Measurements from ENCODE around the gene CBFA2T2. TPM values are rescaled to one million over a fixed set of nuclear protein-coding genes. Genes with fewer than 3 reads are reported as not detected.
"Not testable (repeated sequence)": the region's sequence is repeated elsewhere in the genome, so short reads cannot be mapped to it uniquely, and the experiment has no call there.

CBFA2T2 gene
- total and polyA plus RNA-seq, 4 experiments from 2014 or later, result 16.5 to 43.4 (median 33.6) TPM

DNA sequence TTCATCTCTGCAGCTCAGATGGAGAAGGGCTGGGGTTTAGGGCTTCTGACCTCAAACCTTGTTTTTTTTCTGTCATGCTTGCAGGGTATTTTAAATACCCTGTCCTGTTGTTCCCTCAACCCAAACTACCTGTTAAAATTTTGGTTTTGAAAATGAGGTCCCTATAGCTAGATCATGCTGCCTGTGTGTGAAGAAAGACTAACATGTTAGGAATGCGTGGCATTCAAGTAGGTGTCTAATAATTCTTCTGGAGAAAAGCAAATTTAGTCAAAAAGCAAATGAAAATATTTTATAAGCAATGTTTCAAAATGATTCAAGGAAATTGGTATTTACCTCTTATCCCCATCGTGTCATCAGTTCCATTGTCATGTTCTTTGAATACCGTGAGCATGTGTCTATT, 95.1 kb downstream of the CBFA2T2 start:
- Histone ChIP-seq H3K9me3 (ENCODE audit: control insufficient read depth in 1 of 2, low read length in 2 of 2) (no peaks in the 10 kb centered on the region), H3K27me3 (ENCODE audit: insufficient read depth, low read length) (no peaks in the 10 kb centered on the region), H3K4me1 (ENCODE audit: insufficient read depth, low read length) (no peaks in the 10 kb centered on the region), H3K27ac (ENCODE audit: low read depth, low read length) (no peak overlapping the region), H3K4me3 (ENCODE audit: low read length in 2 of 2) (no peak overlapping the region), H3K36me3 (ENCODE audit: insufficient read depth, low read length) (no peaks in the 10 kb centered on the region)
- Mint-ChIP-seq H3K27me3 (no peaks in the 10 kb centered on the region), H3K36me3 (peaks cover 2 to 6% of the 10 kb centered on the region in 2 donors), H3K9me3 (no peaks in the 10 kb centered on the region), H3K4me1 (peaks cover 5 to 12% (median 9%) of the 10 kb centered on the region in 4 donors), H3K4me3 (no peak overlapping the region), H3K27ac (no peak overlapping the region)
- ChIA-PET POLR2A (ENCODE audit: partially characterized antibody) (no interaction called here), CTCF (ENCODE audit: partially characterized antibody) (interaction anchor here (1.5 kb wide), 1 partner anchor 11 kb away, joined by 4 read pairs; no protein-coding TSS in a partner anchor)
- intact Hi-C loops (cut with micrococcal nuclease), result no loop called here
- DNase-seq, result no peak

DNA sequence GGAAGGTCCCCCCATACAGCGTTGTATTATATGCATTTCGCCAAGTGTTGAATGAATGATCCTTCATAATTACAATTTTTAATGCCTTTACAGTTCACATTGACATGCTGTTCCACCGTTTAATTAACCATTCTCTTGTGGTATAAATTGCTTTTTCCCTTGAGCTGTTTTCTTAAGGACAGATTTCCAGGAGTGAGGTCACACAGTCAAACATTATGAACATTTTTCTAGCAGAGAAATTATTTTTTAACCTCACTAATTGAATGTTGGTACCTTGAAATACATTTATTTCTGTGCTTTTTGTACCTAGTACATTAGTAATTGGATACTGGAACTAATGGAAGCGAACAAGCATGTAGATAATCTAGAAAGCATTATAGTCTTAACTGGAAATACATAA, 95.5 kb downstream of the CBFA2T2 start:
- Histone ChIP-seq H3K27me3 (ENCODE audit: insufficient read depth, low read length) (no peaks in the 10 kb centered on the region), H3K4me1 (ENCODE audit: insufficient read depth, low read length) (no peaks in the 10 kb centered on the region), H3K9me3 (ENCODE audit: control insufficient read depth in 1 of 2, low read length in 2 of 2) (no peaks in the 10 kb centered on the region), H3K4me3 (ENCODE audit: low read length in 2 of 2) (no peak overlapping the region), H3K36me3 (ENCODE audit: insufficient read depth, low read length) (no peaks in the 10 kb centered on the region), H3K27ac (ENCODE audit: low read depth, low read length) (no peak overlapping the region)
- H3K4me3 Mint-ChIP-seq, result no peak overlapping the region
- DNase-seq, result no peak
- no peaks in the 10 kb centered on the region for H3K27me3 Mint-ChIP-seq
- peaks cover 6 to 14% (median 9%) of the 10 kb centered on the region in 4 donors for H3K4me1 Mint-ChIP-seq
- intact Hi-C loops (cut with micrococcal nuclease), result no loop called here
- peaks cover 2 to 6% of the 10 kb centered on the region in 2 donors for H3K36me3 Mint-ChIP-seq
- ChIA-PET POLR2A (ENCODE audit: partially characterized antibody) (no interaction called here), CTCF (ENCODE audit: partially characterized antibody) (no interaction called here)
- H3K27ac Mint-ChIP-seq, result no peak overlapping the region
- H3K9me3 Mint-ChIP-seq, result no peaks in the 10 kb centered on the region

- Histone ChIP-seq H3K27ac (ENCODE audit: low read depth, low read length) (no peak overlapping the region), H3K27me3 (ENCODE audit: insufficient read depth, low read length) (no peaks in the 10 kb centered on the region), H3K9me3 (ENCODE audit: control insufficient read depth in 1 of 2, low read length in 2 of 2) (no peaks in the 10 kb centered on the region), H3K4me1 (ENCODE audit: insufficient read depth, low read length) (no peaks in the 10 kb centered on the region), H3K4me3 (ENCODE audit: low read length in 2 of 2) (no peak overlapping the region), H3K36me3 (ENCODE audit: insufficient read depth, low read length) (no peaks in the 10 kb centered on the region)
- DNase-seq, result no peak
- peaks cover 0 to 4% of the 10 kb centered on the region in 2 donors for H3K36me3 Mint-ChIP-seq
- peaks cover 6 to 16% (median 15%) of the 10 kb centered on the region in 4 donors for H3K4me1 Mint-ChIP-seq
- H3K9me3 Mint-ChIP-seq, result no peaks in the 10 kb centered on the region
- CTCF ChIA-PET (ENCODE audit: partially characterized antibody), result interaction anchor here (1.0 to 1.9 kb wide), 4 partner anchors 17 to 100 kb away, joined by 3 to 6 read pairs (median 3); no protein-coding TSS in a partner anchor
- peak overlapping the region in 1 of 7 donors; percentile 12 for H3K27ac Mint-ChIP-seq
- H3K27me3 Mint-ChIP-seq, result no peaks in the 10 kb centered on the region
- no peak overlapping the region for H3K4me3 Mint-ChIP-seq
- POLR2A ChIA-PET (ENCODE audit: partially characterized antibody), result interaction anchor here (0.6 kb wide), 1 partner anchor 145 kb away, joined by 3 read pairs; no protein-coding TSS in a partner anchor
- intact Hi-C loops (cut with micrococcal nuclease), result no loop called here
Measured at GRCh38 chr20:33589059-33589458, 99.2 kb downstream of the CBFA2T2 start.

GRCh38 chr20:33591901-33592300, 102.0 kb downstream of the CBFA2T2 start:
- POLR2A ChIA-PET (ENCODE audit: partially characterized antibody); H3K36me3 ChIP-seq (ENCODE audit: insufficient read depth, low read length); intact Hi-C loops (cut with micrococcal nuclease); CTCF ChIA-PET (ENCODE audit: partially characterized antibody); H3K4me1 ChIP-seq (ENCODE audit: insufficient read depth, low read length); H3K27me3 Mint-ChIP-seq; H3K27ac ChIP-seq (ENCODE audit: low read depth, low read length); H3K27me3 ChIP-seq (ENCODE audit: insufficient read depth, low read length); H3K9me3 ChIP-seq (ENCODE audit: control insufficient read depth in 1 of 2, low read length in 2 of 2); H3K36me3 Mint-ChIP-seq; H3K9me3 Mint-ChIP-seq; H3K4me3 ChIP-seq (ENCODE audit: low read length in 2 of 2): not testable (repeated sequence)
- H3K4me3 Mint-ChIP-seq, result peak overlapping the region in 4 of 8 donors; percentile 10 to 56 (median 34)
- H3K4me1 Mint-ChIP-seq, result peaks cover 8 to 16% (median 13%) of the 10 kb centered on the region in 4 donors
- peak; percentile 8 to 75 (median 21) for DNase-seq
- peak overlapping the region in 6 of 7 donors; percentile 2 to 79 (median 56) for H3K27ac Mint-ChIP-seq

- intact Hi-C loops (cut with micrococcal nuclease), result no loop called here
- no peak overlapping the region for H3K27ac Mint-ChIP-seq
- H3K4me1 Mint-ChIP-seq, result peaks cover 7 to 16% (median 12%) of the 10 kb centered on the region in 4 donors
- no peak overlapping the region for H3K4me3 ChIP-seq (ENCODE audit: low read length in 2 of 2)
- H3K27ac ChIP-seq (ENCODE audit: low read depth, low read length), result no peak overlapping the region
- no peaks in the 10 kb centered on the region for H3K4me1 ChIP-seq (ENCODE audit: insufficient read depth, low read length)
- no peak overlapping the region for H3K4me3 Mint-ChIP-seq
- H3K27me3 Mint-ChIP-seq, result no peaks in the 10 kb centered on the region
- no peaks in the 10 kb centered on the region for H3K9me3 Mint-ChIP-seq
- H3K36me3 Mint-ChIP-seq, result peaks cover 4% of the 10 kb centered on the region in 2 donors
- no peaks in the 10 kb centered on the region for H3K36me3 ChIP-seq (ENCODE audit: insufficient read depth, low read length)
- no peaks in the 10 kb centered on the region for H3K27me3 ChIP-seq (ENCODE audit: insufficient read depth, low read length)
- H3K9me3 ChIP-seq (ENCODE audit: control insufficient read depth in 1 of 2, low read length in 2 of 2), result no peaks in the 10 kb centered on the region
- CTCF ChIA-PET (ENCODE audit: partially characterized antibody), result interaction anchor here (1.3 kb wide), 1 partner anchor 15 kb away, joined by 3 read pairs; no protein-coding TSS in a partner anchor
- DNase-seq, result no peak
- POLR2A ChIA-PET (ENCODE audit: partially characterized antibody), result no interaction called here
Measured at GRCh38 chr20:33594743-33595142, 104.8 kb downstream of the CBFA2T2 start.

DNA sequence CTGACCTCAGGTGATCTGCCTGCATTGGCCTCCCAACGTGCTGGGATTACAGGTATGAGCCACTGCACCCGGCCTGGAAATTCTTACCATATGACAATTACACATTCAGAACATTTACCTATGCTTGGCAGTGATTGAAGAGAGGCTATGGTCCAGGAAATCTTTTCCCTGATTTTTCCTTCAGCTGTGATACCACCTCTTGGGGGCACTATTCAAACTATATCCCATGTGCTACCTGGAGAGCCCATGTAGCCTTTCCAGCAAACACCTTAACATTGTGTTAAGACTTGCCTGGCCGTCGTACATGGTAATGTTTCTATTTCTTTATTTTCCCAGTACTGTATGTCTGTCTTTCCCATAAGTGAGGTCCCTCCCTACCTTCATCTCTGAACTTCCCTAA, 110.5 kb downstream of the CBFA2T2 start:
- Mint-ChIP-seq H3K9me3 (no peaks in the 10 kb centered on the region), H3K27me3 (no peaks in the 10 kb centered on the region), H3K4me3 (no peak overlapping the region), H3K27ac (no peak overlapping the region), H3K4me1 (peaks cover 7 to 28% (median 13%) of the 10 kb centered on the region in 4 donors), H3K36me3 (peaks cover 12 to 18% of the 10 kb centered on the region in 2 donors)
- intact Hi-C loops (cut with micrococcal nuclease), result no loop called here
- no peak overlapping the region for H3K4me3 ChIP-seq (ENCODE audit: low read length in 2 of 2)
- no peaks in the 10 kb centered on the region for H3K27me3 ChIP-seq (ENCODE audit: insufficient read depth, low read length)
- H3K9me3 ChIP-seq (ENCODE audit: control insufficient read depth in 1 of 2, low read length in 2 of 2), result no peaks in the 10 kb centered on the region
- no peaks in the 10 kb centered on the region for H3K36me3 ChIP-seq (ENCODE audit: insufficient read depth, low read length)
- H3K27ac ChIP-seq (ENCODE audit: low read depth, low read length), result no peak overlapping the region
- no peaks in the 10 kb centered on the region for H3K4me1 ChIP-seq (ENCODE audit: insufficient read depth, low read length)
- ChIA-PET POLR2A (ENCODE audit: partially characterized antibody) (no interaction called here), CTCF (ENCODE audit: partially characterized antibody) (no interaction called here)
- no peak for DNase-seq

- Mint-ChIP-seq H3K36me3 (peaks cover 12 to 18% of the 10 kb centered on the region in 2 donors), H3K4me3 (no peak overlapping the region), H3K9me3 (no peaks in the 10 kb centered on the region), H3K27ac (no peak overlapping the region), H3K27me3 (no peaks in the 10 kb centered on the region), H3K4me1 (peaks cover 7 to 28% (median 13%) of the 10 kb centered on the region in 4 donors)
- H3K9me3 ChIP-seq (ENCODE audit: control insufficient read depth in 1 of 2, low read length in 2 of 2), result no peaks in the 10 kb centered on the region
- no peaks in the 10 kb centered on the region for H3K4me1 ChIP-seq (ENCODE audit: insufficient read depth, low read length)
- H3K27me3 ChIP-seq (ENCODE audit: insufficient read depth, low read length), result no peaks in the 10 kb centered on the region
- H3K4me3 ChIP-seq (ENCODE audit: low read length in 2 of 2), result no peak overlapping the region
- CTCF ChIA-PET (ENCODE audit: partially characterized antibody), result no interaction called here
- H3K27ac ChIP-seq (ENCODE audit: low read depth, low read length), result no peak overlapping the region
- intact Hi-C loops (cut with micrococcal nuclease), result no loop called here
- POLR2A ChIA-PET (ENCODE audit: partially characterized antibody), result no interaction called here
- DNase-seq, result no peak
- no peaks in the 10 kb centered on the region for H3K36me3 ChIP-seq (ENCODE audit: insufficient read depth, low read length)
Measured at GRCh38 chr20:33600981-33601380, 111.1 kb downstream of the CBFA2T2 start.

Measured in CD4-positive, alpha-beta memory T cell (primary cell).